ENCODE data around the gene SLC6A8. TPM values are rescaled to one million over a fixed set of nuclear protein-coding genes. Genes with fewer than 3 reads are reported as not detected.

Gene SLC6A8
- total RNA-seq = 26.9 TPM

DNA sequence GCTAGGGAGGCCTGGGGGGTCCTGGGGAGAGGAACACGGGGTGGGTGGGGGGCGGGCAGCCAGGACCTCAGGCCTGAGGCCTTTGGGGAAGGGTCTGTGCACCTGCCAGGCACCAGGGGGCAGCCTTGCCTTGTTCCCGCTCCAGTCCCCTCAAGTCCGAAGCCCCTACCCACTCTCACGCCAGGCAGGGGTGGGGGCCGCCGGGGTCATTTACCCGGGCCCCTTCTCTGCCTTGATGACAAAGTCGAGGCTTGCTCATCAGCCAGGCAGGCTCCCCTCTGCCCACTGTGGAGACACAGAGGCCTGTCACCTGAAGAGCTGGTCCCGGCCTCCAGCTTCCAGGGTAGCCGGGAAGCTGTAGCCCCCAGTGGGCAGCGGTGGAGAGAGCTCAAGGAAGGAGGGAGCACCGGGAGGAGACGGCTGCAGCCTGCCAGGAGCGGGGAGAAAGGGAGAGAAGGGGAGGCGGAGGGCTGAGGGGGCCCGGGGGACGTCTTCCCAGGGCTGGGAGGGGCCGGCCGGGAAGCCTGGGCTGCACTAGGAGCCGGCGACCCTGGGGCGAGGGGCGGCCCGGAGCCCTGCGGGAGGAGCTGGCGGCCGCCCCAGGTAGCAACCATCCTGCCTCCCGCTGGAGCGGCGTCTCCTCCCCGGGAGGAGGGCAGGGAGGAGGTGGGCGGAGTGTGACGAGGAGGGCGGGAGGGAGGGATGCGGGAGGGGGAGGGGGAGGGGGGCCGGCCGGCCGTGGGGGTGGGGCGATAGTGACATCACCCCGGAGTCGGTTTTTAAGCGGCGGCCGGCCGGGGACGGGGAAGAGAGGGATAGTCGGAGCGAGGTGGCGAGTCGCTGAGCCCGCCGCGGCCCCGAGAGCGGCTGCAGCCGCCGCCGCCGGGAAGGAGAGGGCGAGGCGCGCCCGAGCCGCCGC, at the start of gene SLC6A8:
Gene SLC6A8, plus strand, starts transcription at position 806 of the 919 bp plus-strand sequence. CDS start 649 bp downstream, outside the sequence.
- DNase-seq = peak; percentile 82

DNA sequence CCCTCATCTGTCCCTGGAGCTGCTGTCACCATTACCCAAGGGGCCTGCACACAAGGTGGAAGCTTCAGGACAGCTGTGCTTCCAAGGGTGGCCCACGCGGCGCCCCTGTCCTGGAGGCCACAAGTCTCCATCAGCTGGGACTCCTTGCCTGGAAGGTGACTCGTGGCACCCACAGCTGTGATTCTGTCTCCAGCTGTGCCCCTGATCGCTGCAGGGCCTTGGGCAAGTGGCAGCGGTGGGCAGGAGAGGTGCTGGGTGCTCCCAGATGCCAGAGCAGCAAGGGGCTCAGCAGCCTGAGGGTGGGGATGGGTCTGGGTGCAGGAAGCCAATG, 49.7 kb upstream of the SLC6A8 start:
- no peak for DNase-seq

DNA sequence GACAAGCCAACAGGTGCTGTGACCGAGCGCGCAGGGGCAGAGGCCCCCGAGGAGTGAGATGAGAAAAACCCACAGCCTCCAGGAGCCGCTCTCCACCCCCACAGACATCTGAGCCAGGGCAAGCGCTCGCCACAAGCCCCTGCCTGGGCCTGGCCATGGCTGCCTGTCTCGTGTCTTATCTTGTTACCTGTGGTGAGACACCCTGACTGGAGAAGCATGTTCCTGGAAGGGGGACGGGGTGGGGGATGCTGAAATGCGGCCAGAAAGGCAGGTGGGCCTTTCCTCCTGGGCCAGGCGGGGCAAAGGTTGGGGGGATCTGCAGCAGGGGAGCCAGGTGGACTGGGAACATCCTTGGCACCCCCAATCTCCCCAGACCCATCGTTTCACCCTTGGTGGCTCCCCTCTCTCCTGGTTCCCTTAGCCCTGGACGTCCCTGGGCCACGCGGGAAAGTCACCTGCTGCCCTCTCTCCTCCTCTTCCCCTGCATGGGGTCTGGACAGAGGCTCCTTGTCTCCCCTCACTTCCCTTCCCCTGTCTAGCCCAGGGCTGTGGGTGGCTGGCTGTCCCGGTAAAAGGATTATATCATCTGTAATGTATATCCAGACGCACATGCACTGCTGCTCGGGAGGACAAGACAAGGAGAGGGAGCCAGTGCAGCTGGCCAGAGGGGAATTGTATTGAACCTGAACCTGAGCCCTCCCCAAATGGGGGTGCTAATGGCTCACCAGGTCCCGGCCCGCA, 49.1 kb upstream of the SLC6A8 start:
- no peak for DNase-seq

DNA sequence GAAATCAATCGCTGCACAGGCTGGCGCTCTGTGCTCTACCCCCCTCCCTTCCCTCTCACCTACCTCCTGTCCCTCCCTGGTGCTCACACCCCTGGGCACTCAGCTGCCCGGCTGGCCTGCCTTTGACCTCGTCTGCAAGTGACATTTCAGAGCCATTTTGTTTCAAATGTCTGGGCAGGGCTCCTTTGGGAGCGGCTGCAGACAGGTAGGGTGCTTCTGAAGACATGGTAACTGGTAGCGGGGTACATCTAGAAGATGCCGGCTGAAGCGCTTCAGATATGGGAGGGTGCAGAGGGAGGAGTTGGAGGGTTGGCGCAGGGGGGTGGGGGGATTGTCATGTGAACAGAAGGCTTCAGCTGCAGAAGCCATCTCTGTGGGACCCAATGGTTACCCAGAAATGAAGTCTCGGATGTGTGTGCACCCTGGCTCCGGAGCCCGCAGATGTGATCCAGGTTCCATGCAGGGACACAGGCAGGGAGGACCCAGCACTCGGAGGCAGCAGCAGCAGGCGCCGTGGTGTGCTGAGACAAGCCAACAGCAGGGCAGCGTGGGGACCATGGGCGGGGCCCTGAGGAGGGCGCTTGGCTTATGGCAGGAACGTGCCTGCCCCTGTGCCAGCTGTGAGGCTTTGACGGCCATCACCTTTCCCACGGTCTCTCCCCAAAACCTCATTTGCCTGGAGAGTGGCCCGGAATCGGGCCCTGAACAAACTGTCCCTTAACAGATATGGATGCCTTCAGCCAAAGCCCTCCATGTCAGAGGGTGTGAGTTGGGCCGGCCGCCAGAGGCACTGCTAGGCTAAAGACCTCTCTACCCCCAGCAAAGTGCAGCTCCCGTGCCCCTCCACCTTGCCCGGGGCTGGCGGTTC, 48.3 kb upstream of the SLC6A8 start:
- DNase-seq = peak; percentile 7

DNA sequence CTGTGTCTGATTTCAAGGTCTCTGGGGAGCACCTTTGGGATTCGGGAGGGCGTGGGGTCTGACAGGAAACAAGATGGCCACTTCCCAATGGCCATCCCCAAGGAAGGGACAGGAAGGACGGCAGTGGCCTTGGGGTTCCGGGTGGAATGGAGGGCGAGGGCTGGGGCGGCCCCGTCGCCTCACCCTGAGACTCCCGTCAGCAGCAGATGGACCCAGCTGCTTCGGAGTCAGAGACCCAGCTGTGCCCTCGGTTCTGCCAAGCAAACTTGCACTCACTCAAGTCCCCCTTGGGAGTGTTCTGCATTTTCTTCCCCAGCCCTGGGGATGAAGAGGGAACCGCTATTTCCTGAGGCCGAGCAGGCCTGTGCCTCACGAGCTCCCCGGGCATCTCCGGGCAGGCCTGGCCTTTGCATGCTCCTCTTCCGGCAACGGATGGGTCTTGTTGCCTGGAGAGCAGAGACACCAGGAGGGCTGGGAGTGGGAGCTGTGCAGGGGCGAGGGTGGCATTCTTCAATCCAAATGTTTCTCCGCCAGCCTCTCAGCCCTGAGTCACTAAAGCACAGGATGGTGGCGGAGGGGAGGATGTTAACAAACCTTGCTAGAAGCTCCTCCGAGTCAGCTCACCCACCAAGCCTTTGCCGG, 47.6 kb upstream of the SLC6A8 start:
- DNase-seq = peak; percentile 49

DNA sequence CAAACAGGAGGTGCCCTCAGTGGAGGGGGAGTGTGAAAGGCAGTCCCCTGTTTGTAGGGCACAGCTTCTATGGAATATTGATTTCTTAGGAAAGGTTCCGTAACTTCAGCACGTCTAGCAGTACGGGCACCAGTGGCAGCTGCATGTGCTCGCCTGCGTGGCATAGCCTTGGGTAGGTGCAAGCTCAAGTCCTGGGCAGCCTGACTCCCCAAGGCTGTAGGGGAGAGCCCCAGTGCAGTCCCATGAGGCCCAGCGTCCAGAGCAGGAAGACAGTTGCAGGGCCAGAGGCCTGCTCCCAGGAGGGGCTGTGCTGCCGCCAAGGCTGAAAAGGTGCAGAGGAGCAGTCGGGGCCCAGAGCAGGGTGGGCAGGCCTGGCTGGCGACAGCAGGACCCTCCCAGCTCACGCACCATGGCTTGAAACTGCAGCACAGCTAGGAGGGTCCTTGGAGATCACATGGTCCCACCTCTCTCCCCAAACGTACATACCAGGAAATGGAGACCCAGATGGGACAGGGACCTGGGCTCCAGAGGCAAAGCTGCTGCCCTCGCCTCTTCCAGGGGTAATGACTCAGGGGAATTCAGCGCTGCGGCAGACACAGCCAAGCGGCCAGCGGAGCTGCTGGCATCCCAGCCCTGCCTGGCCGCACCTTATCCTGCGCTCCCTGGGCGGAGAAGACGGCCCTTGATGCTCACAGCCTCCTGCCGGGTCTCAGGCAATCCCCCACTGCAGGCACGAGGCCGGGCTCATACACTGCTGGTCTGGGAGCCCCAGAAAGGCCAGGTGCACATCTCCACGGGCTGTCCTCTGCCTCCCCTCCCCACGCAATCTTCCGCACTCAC, 46.8 kb upstream of the SLC6A8 start:
- no peak for DNase-seq

DNA sequence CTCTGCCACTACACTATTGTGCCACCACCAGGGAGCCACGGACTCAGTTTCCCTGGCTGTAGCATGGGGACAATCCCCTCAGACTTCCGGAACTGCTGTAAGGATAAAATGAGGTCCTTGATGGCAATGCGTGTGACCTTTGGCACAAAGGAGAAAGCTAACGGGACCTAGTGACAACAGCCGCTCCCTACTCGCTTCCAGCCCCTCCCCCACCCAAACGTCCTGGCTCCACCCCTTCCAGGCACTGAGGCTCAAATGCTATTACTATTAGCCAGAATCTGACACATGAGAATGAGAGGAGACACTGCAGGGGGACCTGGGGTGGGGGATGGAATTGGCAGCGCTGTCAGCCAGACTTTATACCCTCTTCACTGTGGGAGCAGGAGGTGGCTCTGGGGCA, 46.1 kb upstream of the SLC6A8 start:
- no peak for DNase-seq

DNA sequence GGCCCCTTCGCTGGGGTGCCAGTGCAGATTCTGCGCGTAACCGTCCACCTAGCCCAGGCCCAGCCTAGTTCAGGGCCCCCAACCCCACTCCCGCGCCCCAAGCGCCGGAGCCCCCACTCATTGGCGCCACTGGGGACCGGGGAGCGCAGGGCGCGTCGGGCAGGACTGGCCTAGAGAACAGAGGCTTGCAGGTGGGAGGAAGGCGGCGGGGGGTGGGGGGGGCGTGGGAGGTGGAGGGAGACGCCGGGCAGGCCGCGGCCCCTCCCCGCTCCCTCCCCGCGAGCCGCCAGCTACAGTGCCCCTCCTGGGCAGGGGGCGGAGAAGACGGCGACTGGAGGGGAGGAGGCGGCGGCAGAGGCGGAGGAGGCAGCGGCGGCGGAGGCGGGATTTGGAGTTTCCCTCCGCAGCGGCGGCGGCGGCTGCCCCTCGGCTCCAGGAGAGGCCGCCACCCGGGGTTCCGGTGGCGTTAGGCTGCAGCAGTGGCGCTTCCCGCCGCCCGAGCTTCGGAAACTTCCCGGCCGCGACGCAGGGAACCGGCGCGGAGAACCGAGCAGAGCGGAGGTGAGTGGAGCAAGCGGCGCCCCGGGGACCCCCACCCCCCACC, 45.6 kb upstream of the SLC6A8 start:
- peak; percentile 8 for DNase-seq

DNA sequence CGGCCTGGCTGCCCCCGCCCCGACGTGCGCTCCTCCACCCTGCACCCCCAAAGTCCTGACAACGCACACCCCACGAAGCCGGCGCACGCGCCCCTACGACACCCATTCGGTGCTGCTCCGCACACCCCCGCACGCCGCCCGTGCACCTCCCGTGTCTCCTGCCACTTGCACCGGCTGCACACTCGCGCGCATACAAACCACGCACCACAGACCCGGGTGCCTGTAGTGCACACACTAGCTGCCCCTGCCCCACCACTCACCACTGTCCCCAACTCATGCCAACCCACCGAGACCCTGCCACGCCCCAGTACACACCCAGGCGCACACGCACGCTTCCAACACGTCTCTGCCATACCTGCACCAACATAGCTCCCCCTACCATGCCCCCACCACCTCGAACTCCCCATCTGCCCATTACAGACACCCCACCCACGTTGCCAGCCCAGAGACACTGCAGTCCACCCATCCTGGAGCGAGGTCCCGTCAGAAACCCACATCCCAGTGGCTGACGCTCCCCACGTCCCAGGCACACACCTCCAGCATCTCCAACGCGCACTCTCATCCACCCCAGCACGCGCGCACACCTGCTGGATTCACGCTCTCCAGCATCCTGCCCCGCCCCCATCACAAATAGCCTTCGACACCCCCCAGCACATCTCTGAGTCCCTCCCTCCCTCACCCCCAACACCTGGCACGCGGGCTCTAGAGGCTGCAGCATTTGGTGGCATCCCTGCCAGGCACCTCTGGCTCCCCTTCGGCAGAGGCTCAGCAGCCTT, 44.9 kb upstream of the SLC6A8 start:
- no peak for DNase-seq

DNA sequence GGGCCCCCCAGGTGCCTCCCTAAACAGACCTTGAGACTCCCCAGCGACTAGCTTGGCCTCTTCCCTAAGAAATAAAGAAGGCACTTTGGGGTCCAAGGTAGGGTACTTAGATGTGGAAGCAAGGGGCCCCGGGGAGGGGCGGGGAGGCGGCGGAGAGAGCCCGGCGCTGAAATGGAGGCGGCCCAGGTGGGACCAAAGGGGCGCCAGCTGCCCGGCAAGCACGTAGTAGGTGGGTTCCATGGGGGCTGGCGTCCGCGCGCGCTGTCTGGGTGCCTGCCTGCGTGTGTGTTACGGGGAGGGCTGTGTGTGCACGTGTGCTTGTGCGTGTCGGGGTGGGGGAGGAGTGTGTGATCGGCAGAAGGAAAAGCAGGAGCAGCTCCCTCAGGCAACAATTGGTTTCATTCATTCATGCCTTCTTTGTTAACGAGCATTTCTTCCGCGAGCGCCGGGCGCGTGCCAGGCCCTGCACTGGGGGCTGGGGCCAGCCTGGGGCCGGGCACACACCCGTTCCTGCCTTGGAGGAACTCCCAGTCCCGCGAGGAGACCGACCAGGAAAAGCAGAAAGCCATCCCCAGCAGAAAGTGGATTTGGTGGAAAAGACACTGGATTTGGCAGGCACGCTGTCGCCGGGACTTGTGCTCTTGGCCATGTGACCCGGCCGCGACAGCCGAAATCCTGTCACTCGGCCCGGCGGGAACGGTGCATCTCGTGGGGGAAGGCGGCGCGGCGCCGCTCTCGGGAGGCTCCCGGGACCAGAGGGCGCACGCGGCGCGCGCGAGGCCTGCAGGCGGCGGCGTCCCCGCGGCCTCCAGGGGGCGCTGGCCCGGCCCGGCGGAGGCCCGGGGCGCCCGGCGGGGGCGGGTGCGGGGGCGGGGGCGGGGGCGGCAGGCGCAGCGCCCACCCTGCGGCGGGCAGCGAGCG, 44.0 kb upstream of the SLC6A8 start:
- DNase-seq = no peak

DNA sequence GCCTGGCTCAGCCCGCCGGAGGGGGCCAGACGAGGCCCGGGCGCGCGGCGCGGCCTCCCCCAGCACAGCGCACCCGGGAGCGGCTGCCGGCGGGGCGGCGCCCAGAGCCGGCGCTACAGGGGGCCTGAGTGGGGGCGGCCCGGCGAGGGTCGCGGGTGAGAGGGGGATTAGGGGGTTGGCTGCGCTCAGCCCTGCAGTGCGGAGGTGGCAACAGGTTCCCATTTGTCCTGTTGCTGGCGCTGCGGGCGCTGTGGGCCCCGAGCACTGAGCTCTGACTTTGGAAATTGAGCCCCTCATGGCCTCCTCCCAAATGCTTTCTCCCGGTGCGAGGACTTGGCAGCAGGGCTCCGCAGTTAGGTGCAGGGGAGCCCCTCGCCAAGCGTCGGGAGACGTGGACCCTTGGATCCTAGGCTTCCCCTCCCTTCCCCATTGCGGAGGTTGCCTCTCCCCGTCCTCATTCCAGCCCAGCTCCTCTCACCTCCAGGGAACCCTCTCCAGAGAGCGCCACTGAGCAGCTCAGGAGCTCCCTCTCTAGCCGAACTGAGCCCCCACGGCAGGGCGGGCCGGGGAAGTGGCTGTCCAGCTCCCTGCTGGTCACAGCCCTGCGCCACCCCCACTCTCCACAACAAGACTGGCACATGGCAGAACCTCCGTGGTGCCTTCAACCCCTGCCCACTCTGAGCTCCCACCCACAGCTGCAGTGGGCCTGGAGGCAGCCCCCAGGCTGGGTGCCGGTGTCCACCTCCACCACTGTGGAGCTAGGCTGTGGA, 43.2 kb upstream of the SLC6A8 start:
- DNase-seq = no peak

DNA sequence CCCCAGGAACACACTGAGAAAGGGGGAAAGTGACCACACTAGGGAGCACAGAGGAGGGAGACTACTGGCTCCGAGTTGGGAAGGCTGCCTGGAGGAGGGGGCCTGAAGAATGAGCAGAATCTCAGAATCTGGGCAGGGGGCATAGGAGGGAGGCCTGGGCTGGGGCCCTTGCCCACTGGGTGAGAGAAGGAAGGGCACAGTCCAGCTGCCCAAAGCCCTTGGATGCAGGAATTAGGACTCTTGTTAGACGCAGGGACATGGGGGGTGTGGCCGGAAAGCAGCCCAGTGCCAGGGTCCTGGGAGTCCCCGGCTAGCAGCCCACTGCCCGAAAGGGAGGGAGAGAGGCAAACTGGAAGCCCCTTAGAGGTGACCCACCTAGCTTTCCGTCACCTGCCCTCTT, 42.6 kb upstream of the SLC6A8 start:
- DNase-seq = no peak

DNA sequence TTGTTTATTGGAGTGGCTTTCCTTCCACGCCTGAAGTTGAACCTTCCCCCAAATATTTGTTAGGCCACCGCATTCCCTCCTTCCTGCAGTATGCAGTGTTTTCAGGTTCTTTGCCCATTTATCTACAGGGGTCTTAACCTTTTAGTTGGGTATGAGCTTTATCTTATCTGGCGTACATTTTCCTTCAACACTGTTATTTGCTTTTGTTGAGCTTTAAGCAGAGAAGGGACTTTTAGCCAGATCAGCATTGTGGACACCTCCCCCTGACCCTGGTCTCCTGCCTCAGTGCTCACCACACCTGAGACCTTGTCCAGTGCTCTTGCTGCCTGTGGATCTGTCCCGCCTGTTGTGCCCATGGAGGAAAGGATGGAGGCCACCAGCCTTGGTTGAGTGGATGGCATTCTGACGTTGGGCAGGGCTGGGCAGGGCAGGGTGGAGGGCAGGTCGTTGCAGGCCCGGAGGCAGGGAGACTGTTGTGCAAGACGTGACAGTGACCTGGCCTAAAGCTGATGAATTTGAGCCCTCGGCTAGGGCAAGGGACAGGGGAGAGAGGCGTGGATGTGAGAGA, 41.7 kb upstream of the SLC6A8 start:
- no peak for DNase-seq

DNA sequence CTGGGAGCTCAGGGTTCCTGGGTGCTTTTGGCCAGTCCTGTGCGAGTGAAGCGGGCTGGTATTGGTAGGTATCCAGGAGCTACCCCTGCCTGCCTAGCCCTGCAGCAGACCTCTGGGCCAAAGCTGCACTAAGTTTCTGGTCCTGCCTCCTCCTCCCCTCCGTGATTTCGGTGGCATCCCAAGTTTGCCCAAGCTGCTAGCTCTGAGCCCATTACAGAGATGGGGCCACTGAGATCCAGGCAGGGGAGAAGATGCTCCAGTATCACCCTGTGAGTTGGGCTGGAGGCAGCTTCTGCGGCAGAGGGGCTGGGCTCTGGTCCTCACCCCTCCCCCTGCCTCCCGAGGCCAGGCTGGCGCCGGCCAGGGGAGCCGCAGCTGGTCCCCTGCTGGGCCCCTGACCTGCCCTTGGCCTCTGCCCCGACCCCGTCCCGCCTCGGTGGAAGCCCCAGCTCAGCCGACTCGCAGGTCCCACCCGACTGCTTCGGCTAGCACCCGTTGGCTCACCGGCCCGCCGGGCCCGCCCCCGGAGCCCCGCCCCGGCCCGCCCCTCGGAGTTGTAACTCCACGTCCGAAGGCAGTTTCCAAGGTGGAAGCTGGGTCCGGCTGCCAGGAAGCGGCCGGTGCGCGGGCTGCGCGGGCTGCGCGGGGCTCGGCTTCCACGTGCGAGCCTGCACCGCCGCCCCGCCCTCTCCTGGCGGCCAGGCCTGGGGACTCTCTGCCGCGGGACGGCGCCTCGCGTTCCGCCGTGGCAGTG, 40.9 kb upstream of the SLC6A8 start, which contains the start of gene DUSP9:
Gene DUSP9, plus strand, starts transcription at position 584 of the 754 bp plus-strand sequence. CDS start 751 bp downstream, outside the sequence.
- peak; percentile 37 for DNase-seq

DNA sequence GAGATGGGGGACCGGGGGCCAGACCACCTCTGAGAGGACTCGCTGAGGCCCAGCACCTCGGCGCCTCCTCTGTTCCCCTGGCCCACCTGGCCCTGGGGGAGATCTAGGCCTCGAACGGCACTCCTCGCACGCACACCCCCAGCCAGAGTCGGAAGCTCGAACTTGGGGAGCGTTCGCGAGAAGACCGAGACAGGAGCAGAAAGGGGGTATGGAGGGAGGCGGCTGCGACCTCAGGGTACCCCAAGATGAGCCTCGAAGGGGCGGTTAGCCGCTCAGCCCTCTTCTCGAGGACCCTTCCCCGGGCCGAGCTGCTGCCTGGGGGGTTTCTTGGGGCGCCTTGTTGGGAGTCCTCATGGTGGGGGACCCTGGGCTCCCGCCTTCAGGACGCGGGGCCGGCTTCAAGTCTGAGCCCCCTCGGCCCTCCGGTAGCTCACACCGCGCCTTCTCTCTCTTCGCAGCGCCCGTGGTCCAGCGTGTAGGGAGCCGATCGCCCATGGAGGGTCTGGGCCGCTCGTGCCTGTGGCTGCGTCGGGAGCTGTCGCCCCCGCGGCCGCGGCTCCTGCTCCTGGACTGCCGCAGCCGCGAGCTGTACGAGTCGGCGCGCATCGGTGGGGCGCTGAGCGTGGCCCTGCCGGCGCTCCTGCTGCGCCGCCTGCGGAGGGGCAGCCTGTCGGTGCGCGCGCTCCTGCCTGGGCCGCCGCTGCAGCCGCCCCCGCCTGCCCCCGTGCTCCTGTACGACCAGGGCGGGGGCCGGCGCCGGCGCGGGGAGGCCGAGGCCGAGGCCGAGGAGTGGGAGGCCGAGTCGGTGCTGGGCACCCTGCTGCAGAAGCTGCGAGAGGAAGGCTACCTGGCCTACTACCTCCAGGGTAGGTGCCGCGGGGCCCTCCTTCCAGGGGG, 40.0 kb upstream of the SLC6A8 start:
- DNase-seq = no peak

All from tongue (tissue), 2 donors.